ENCODE data around the gene IREB2.

The IREB2 gene

GRCh38 chr15:78437107-78437761 is 782 bp upstream of the IREB2 start:
- DNase-seq = peak; percentile 12

- DNase-seq = peak; percentile 44
Observed at GRCh38 chr15:78438619-78439285, 736 bp downstream of the IREB2 start.

- no peak for DNase-seq
Observed at GRCh38 chr15:78440375-78441373, 2.7 kb downstream of the IREB2 start.

GRCh38 chr15:78444255-78444654 is 6.2 kb downstream of the IREB2 start:
- DNase-seq = no peak

- DNase-seq = no peak
Observed at GRCh38 chr15:78445875-78446274, 7.9 kb downstream of the IREB2 start.

GRCh38 chr15:78446551-78446950 is 8.5 kb downstream of the IREB2 start:
- no peak for DNase-seq

GRCh38 chr15:78448441-78449219 is 10.6 kb downstream of the IREB2 start:
- no peak for DNase-seq

GRCh38 chr15:78449220-78449999 is 11.4 kb downstream of the IREB2 start:
- no peak for DNase-seq

- no peak for DNase-seq
Observed at GRCh38 chr15:78450285-78450858, 12.4 kb downstream of the IREB2 start.

- no peak for DNase-seq
Observed at GRCh38 chr15:78452485-78452884, 14.5 kb downstream of the IREB2 start.

GRCh38 chr15:78453447-78453846 is 15.4 kb downstream of the IREB2 start:
- DNase-seq = no peak

- DNase-seq = no peak
Observed at GRCh38 chr15:78454992-78455391, 17.0 kb downstream of the IREB2 start.

- no peak for DNase-seq
Observed at GRCh38 chr15:78455749-78456148, 17.7 kb downstream of the IREB2 start.

GRCh38 chr15:78456426-78456825 is 18.4 kb downstream of the IREB2 start:
- DNase-seq = no peak

- no peak for DNase-seq
Observed at GRCh38 chr15:78457101-78457500, 19.1 kb downstream of the IREB2 start.

GRCh38 chr15:78460737-78461136 is 22.7 kb downstream of the IREB2 start:
- no peak for DNase-seq

- no peak for DNase-seq
Observed at GRCh38 chr15:78461171-78461888, 23.3 kb downstream of the IREB2 start.

- no peak for DNase-seq
Observed at GRCh38 chr15:78469031-78469430, 31.0 kb downstream of the IREB2 start.

- DNase-seq = no peak
Observed at GRCh38 chr15:78477295-78477694, 39.3 kb downstream of the IREB2 start.

GRCh38 chr15:78479650-78480049 is 41.6 kb downstream of the IREB2 start:
- DNase-seq = no peak

- no peak for DNase-seq
Observed at GRCh38 chr15:78481917-78482316, 43.9 kb downstream of the IREB2 start.

All from activated naive CD4-positive, alpha-beta T cell treated with anti-CD3 and anti-CD28 coated beads, Interleukin-2, amount 50 U/mL, for 16 hours (primary cell).